HG03521 (cell line): ENCODE data around the gene FCMR.

Source experiments
- ATAC-seq: cut with Tn5 transposase; IDR thresholded peaks from one replicate; pipeline ENCODE4 v1.9.1; 2021; ENCODE audit warnings: mild to moderate bottlenecking, moderate library complexity; ENCODE audit not compliant: unreplicated experiment

FCMR gene

GRCh38 chr1:206921772-206922265 lies at the start of gene FCMR:
FCMR (minus strand) TSS chr1:206921941; CDS start chr1:206921854, 87 bp downstream.
- ATAC-seq: no peak

GRCh38 chr1:206971029-206971655 lies 49.4 kb upstream of the FCMR start:
- peak; percentile 44 for ATAC-seq

- no peak for ATAC-seq
Observed at GRCh38 chr1:206970446-206970845, 48.7 kb upstream of the FCMR start, which contains the start of gene FCAMR. FCAMR (minus strand) TSS chr1:206970460; CDS start chr1:206970125, 335 bp downstream.

GRCh38 chr1:206969090-206969489 lies 47.3 kb upstream of the FCMR start:
- ATAC-seq: no peak

- ATAC-seq: no peak
Observed at GRCh38 chr1:206967096-206967849, 45.5 kb upstream of the FCMR start.

- ATAC-seq: no peak
Observed at GRCh38 chr1:206965781-206966180, 44.0 kb upstream of the FCMR start.

- ATAC-seq: no peak
Observed at GRCh38 chr1:206963740-206964139, 42.0 kb upstream of the FCMR start.

- no peak for ATAC-seq
Observed at GRCh38 chr1:206963119-206963712, 41.5 kb upstream of the FCMR start.

- ATAC-seq: no peak
Observed at GRCh38 chr1:206962272-206962671, 40.5 kb upstream of the FCMR start.

- ATAC-seq: no peak
Observed at GRCh38 chr1:206961668-206962067, 39.9 kb upstream of the FCMR start.

- no peak for ATAC-seq
Observed at GRCh38 chr1:206960676-206961386, 39.1 kb upstream of the FCMR start.

GRCh38 chr1:206958144-206958543 lies 36.4 kb upstream of the FCMR start:
- ATAC-seq: no peak

- ATAC-seq: no peak
Observed at GRCh38 chr1:206957639-206958038, 35.9 kb upstream of the FCMR start.

GRCh38 chr1:206955476-206956451 lies 34.0 kb upstream of the FCMR start:
- no peak for ATAC-seq

- no peak for ATAC-seq
Observed at GRCh38 chr1:206954459-206955342, 33.0 kb upstream of the FCMR start.

- no peak for ATAC-seq
Observed at GRCh38 chr1:206953626-206954025, 31.9 kb upstream of the FCMR start.

GRCh38 chr1:206953126-206953525 lies 31.4 kb upstream of the FCMR start:
- ATAC-seq: no peak

- ATAC-seq: no peak
Observed at GRCh38 chr1:206952171-206952570, 30.4 kb upstream of the FCMR start.
